Urinary bladder (tissue), 4 donors: ENCODE data around the gene SLC5A11. TPM values are rescaled to one million over a fixed set of nuclear protein-coding genes. Genes with fewer than 3 reads are reported as not detected.
"Not testable (repeated sequence)": the region's sequence is repeated elsewhere in the genome, so short reads cannot be mapped to it uniquely, and the experiment has no call there.

Experiments used
- DNase-seq: peaks from one replicate; pipeline ENCODE4 v3.0.0-alpha.2; 2015; ENCODE audit errors: extremely low spot score
- H3K27ac ChIP-seq: one replicate; pipeline ENCODE4 v1.5.1; 2013; ENCODE audit warnings: low read depth, mild to moderate bottlenecking, moderate library complexity
- H3K36me3 ChIP-seq: one replicate; pipeline ENCODE4 v1.6.1; 2013; ENCODE audit warnings: mild to moderate bottlenecking, moderate library complexity; ENCODE audit not compliant: insufficient read depth
- H3K4me1 ChIP-seq: one replicate; pipeline ENCODE4 v1.6.1; 2013; ENCODE audit warnings: mild to moderate bottlenecking, moderate library complexity; ENCODE audit not compliant: insufficient read depth
- H3K4me3 ChIP-seq: one replicate; pipeline ENCODE4 v1.5.1; 2013; ENCODE audit warnings: low read depth, low read length
- WGBS: extraction: QIAGEN DNeasy Blood & Tissue Kit; methylation state at CpG from one replicate; pipeline ENCODE4 v1.1.7; 2013; 5-methylcytosine and 5-hydroxymethylcytosine counted together
- polyA plus RNA-seq: library from polyadenylated mRNA; stranded (reverse); fragments of 200-250 nt; gene quantifications from one replicate; pipeline ENCODE4 v1.2.3, GENCODE V29; 2013
- total RNA-seq: library from RNA; depleted of rRNA; stranded (reverse); fragments of >200 nt; gene quantifications from one replicate; pipeline ENCODE4 v1.2.3, GENCODE V29; 2014
- donor health status: healthy with polysubstance abuse.
- donor health status: healthy.

The SLC5A11 gene, protein sequence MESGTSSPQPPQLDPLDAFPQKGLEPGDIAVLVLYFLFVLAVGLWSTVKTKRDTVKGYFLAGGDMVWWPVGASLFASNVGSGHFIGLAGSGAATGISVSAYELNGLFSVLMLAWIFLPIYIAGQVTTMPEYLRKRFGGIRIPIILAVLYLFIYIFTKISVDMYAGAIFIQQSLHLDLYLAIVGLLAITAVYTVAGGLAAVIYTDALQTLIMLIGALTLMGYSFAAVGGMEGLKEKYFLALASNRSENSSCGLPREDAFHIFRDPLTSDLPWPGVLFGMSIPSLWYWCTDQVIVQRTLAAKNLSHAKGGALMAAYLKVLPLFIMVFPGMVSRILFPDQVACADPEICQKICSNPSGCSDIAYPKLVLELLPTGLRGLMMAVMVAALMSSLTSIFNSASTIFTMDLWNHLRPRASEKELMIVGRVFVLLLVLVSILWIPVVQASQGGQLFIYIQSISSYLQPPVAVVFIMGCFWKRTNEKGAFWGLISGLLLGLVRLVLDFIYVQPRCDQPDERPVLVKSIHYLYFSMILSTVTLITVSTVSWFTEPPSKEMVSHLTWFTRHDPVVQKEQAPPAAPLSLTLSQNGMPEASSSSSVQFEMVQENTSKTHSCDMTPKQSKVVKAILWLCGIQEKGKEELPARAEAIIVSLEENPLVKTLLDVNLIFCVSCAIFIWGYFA
- not detected for total RNA-seq
- 0.03 TPM for polyA plus RNA-seq

DNA sequence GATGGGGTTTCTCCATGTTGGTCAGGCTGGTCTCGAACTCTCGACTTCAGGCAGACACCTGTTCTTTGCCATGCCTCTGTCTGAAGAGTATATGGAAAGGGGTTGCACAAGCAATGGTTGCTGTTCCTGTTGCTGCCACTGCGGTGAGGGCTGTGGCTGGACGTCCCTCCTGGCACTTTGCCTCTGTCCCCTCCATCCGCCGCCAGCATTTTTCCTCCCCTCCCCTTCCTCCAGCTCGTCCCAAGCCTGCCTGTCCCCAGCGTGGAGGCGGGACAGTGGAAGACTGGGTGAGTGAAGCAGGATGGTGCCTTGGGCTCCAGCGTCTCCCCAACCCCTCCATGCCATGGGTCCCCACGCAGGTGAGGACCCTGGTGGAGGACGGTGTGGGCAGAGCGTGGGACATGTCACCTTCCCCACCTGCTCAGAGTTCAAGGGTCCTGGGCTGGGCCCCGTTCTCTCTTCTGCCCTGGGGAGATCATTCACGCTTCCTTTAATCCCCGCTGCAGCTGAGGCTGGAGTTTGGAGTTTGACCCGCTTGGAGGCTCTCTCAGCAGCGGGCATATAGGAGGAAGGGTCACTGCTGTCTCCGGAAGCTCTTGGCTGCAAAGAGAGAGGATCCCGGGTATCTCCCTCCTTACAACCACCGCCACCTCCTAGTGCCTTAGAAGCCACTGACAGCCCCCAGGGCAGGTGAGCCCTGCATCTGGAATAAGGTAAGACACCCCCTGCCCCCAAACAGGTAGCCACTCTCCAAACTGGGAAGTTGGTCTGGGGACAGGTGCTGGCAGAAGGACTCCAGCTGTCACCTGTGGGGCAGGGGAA lies at the start of gene SLC5A11:
Gene SLC5A11 (plus strand): TSS at position 238 of the 822 bp plus-strand sequence. CDS start 12,681 bp downstream, outside the sequence.
- WGBS, result 68% methylated on average over 21 of the region's 21 CpGs
- Histone ChIP-seq H3K36me3 (no peaks in the 10 kb centered on the region), H3K27ac (no peak within 1 kb of the TSS), H3K4me3 (no peak within 1 kb of the TSS), H3K4me1 (no peaks in the 10 kb centered on the region)
- DNase-seq, result no peak

DNA sequence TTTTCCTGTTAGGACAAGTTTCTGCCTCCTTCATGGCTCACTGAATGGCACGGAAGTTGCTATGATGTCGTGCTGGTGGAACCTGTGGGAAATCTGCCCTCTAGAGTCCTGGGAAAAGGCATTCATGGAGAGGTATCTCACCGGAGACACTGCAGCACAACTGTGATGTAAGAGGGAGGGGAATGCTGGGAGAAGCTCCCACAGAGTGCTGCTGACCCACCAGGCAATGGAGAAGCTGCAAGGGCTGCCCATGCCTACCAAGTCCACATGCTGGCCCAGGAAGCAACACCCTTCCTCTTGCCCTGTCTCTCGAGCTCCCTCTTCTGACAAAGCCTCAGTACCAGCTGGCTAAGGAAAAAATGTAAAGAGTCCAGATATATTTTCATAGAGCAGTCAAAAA lies 45.2 kb upstream of the SLC5A11 start:
- 86% methylated on average over 4 of the region's 4 CpGs for WGBS
- H3K4me1 ChIP-seq, result no peaks in the 10 kb centered on the region
- H3K36me3 ChIP-seq, result peaks cover 3% of the 10 kb centered on the region
- no peak for DNase-seq
- no peak overlapping the region for H3K27ac ChIP-seq
- no peak overlapping the region for H3K4me3 ChIP-seq

DNA sequence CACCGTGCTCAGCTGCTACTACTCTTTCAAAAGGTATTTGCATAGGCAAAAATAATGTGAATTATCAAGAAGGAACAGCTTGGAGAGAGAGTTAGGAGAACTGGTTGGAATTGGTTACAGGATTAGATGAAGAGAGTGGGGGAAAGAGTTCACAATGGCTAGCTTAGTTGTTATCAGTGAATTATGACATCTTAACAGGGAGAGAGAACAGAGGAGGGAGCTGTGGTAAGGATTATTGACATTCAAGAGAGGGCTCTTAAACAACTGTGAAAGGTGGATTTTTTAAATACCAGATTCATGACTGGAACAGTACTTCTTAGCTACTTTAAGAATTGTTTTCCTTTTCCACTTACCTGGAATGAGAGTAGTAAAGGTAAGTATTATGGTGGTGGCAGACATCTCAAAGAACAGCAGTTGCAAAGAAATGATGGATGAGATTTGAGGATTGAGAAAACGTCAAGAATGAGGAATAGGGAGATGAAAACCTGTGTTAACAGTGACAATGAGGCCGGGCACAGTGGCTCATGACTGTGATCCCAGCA lies 43.9 kb upstream of the SLC5A11 start:
- Histone ChIP-seq H3K36me3 (peaks cover 6% of the 10 kb centered on the region), H3K4me1 (no peaks in the 10 kb centered on the region), H3K27ac (no peak overlapping the region), H3K4me3 (no peak overlapping the region)
- WGBS, result 78% methylated on average over 3 of the region's 3 CpGs
- no peak for DNase-seq

DNA sequence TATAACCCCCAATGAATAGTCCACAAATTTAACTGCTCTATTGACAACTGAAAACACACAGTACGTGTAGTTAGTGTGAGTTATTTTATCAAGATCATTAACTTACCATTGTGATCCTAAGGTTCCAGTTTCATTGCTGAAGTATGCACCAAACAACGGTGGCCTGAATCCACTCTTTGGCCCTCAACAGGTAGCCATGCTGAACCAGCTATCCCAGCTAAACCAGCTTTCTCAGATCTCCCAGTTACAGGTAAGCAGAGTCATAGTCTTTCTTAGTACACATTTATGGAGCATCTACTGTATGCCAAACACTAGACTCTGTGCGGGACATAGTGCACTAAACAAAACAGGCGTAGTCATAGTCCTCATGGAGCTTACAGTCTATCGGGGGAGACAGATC lies 40.3 kb upstream of the SLC5A11 start:
- H3K4me3 ChIP-seq, result no peak overlapping the region
- H3K36me3 ChIP-seq, result peaks cover 6% of the 10 kb centered on the region
- H3K27ac ChIP-seq, result no peak overlapping the region
- no peaks in the 10 kb centered on the region for H3K4me1 ChIP-seq
- no peak for DNase-seq
- WGBS, result 93% methylated on average over 5 of the region's 5 CpGs

DNA sequence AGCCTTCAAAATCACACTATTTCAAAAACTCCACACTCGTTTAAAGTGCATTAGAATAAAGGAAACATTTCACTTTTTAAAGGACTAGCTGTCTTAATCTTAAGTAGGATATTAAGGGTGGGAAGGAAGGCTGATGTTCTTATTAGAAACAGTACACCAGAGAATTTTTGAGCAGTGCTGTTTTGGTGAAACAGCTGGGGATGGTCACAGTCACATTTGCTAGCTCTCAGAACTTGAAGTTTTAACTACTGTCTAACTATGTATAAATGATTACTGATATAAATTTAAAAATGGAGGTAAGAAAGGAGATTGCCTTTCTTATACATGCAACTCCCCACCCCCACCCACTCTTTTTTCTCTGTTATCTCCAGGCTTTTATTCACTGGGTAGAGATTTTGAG lies 38.5 kb upstream of the SLC5A11 start:
- H3K36me3 ChIP-seq, result peaks cover 8% of the 10 kb centered on the region
- WGBS, result 44% methylated on average over 1 of the region's 1 CpG
- H3K4me3 ChIP-seq, result no peak overlapping the region
- DNase-seq, result no peak
- no peaks in the 10 kb centered on the region for H3K4me1 ChIP-seq
- H3K27ac ChIP-seq, result no peak overlapping the region

DNA sequence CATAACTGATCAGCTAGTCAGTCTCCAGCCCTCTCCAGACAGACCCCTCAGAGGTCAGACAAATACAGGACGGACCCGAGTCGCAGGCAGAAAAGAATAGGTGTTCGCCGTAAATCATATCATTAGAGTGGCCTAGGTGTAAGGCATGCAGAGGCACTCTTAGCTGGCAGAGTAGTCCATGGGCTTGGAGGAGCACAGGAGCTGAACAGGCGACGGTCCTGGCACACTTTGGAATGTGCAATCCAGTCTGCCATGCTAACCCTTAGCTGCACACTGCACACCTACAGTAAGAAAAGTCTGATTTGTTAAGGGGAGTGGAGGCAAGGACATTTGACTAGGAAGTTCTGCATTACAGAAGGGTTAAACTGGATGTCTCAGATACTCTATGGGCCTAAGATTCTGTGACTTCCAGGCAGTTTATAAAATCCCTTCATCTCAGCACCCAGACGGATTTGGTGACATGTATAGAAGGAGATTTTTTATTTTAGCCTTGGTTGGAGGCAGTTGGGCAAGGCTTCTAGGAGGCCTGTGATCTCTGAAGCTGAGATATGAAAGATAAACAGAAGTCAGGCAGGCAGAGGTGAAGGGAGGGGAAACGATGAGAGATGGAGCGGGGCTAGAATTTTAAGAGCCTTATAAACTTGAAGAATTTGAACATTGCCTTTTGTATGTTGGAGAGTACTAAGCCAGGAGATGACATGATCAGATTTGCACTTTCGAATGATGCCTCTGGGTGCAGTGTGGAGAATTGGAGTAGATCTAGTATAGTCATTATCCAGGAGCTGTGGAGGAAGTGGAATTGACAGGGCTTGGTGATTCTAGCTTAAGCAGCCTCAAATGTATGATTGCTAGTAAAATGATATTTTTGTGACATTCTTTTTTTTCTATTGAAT lies 34.6 kb upstream of the SLC5A11 start:
- no peaks in the 10 kb centered on the region for H3K4me1 ChIP-seq
- H3K27ac ChIP-seq, result no peak overlapping the region
- 56% methylated on average over 11 of the region's 11 CpGs for WGBS
- no peak overlapping the region for H3K4me3 ChIP-seq
- H3K36me3 ChIP-seq, result peaks cover 9% of the 10 kb centered on the region
- no peak for DNase-seq

DNA sequence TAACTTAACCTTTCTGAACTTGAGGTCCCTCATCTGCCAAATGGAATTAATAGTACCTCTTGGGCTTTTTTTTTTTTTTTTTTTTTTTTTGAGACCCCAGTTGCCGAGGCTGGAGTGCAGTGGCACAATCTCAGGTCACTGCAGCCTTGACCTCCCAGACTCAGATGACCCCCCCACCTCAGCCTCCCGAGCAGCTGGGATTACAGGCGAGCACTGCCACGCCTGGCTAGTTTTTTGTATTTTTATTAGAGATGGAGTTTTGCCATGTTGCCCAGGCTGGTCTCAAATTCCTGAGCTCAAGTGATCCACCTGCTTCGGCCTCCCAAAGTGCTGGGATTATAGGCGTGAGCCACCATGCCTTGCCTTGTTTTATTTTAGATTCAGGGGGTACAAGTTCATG lies 33.0 kb upstream of the SLC5A11 start:
- DNase-seq, H3K4me3 ChIP-seq, H3K4me1 ChIP-seq, H3K27ac ChIP-seq, H3K36me3 ChIP-seq: not testable (repeated sequence)
- WGBS, result 89% methylated on average over 6 of the region's 6 CpGs

DNA sequence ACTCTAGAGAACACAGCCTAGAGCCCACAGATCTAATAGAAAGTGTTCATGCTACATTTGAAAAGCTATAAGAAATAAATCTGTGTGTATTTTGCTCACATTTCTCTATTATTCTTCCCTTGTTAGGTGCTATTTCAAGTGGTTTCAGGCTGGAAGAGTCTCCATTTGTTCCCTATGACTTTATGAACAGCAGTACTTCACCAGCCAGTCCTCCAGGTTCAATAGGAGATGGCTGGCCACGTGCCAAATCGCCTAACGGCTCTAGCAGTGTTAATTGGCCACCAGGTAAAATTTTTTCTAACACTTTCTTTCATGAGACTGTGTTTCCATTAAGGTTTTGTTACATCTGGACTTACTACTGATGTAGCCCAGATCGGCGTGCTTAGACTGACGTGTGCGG lies 30.7 kb upstream of the SLC5A11 start:
- 93% methylated on average over 7 of the region's 7 CpGs for WGBS
- Histone ChIP-seq H3K4me3 (no peak overlapping the region), H3K36me3 (peaks cover 7% of the 10 kb centered on the region), H3K27ac (no peak overlapping the region), H3K4me1 (no peaks in the 10 kb centered on the region)
- DNase-seq, result no peak

DNA sequence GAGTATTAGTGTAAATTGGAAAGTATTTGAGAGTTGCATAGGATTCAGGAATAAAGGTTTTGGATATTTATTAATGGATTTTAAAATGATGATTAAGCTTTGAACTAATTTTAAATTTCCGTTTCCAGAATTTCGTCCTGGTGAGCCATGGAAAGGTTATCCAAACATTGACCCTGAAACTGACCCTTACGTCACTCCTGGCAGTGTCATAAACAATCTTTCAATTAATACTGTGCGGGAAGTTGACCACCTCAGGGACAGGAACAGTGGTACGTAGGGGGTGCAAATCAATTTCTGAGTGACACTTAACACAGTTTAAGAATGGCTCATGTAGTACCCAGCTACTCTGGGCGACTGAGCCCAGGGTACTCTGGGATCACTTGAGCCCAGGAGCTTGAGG lies 29.1 kb upstream of the SLC5A11 start:
- 81% methylated on average over 6 of the region's 6 CpGs for WGBS
- H3K36me3 ChIP-seq, result peaks cover 6% of the 10 kb centered on the region
- H3K4me3 ChIP-seq, result no peak overlapping the region
- no peak for DNase-seq
- no peaks in the 10 kb centered on the region for H3K4me1 ChIP-seq
- no peak overlapping the region for H3K27ac ChIP-seq

DNA sequence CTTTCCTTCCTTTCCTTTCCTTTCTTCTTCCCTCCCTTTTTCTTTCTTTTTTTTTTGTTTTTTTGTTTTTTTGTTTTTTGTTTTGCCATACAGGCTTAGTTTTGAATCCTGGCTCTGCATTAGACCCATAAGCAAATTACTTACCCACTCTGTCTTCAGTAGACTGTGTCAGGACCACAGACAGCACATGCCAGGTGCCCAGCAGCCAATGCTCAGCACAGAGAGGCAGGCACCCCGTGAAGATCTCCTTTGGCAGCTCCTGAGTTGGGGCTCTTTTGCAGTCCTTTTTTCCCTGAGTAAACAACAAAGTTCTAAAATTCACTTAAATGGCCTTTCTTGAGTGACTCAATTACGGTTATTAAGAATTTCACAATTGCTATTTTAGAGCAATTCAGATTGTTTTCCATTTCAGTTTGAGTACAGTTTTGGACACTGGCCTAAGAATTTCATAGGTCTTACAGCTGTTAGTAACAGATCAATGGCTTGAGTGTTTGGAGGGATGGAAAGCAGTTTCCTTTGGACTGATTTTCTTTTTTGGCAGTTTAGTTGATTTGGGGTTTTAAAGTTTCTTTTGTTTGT lies 26.2 kb upstream of the SLC5A11 start:
- Histone ChIP-seq H3K4me3 (no peak overlapping the region), H3K4me1 (no peaks in the 10 kb centered on the region), H3K27ac (no peak overlapping the region), H3K36me3 (peaks cover 3% of the 10 kb centered on the region)
- WGBS, result 76% methylated on average over 2 of the region's 2 CpGs
- no peak for DNase-seq

DNA sequence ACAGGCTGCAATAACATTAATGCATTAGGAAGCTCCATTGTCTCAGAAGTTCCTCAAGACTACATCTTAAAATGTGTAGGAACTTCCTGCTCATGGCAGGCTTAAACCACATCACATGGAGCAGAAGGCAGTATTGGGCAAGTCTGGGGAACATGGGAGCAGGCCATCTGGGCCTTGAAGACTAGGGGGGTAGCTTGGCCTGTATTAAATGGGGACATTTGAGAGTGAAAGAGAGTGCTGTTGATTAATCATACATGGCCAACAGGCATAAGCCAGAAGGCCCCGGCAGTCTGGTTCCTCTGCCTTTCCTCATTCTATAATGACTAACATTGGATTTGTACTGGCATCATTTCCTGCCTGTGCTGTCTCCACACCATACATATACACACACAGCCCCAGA lies 25.2 kb upstream of the SLC5A11 start:
- peaks cover 2% of the 10 kb centered on the region for H3K36me3 ChIP-seq
- 78% methylated on average over 1 of the region's 1 CpG for WGBS
- DNase-seq, result no peak

DNA sequence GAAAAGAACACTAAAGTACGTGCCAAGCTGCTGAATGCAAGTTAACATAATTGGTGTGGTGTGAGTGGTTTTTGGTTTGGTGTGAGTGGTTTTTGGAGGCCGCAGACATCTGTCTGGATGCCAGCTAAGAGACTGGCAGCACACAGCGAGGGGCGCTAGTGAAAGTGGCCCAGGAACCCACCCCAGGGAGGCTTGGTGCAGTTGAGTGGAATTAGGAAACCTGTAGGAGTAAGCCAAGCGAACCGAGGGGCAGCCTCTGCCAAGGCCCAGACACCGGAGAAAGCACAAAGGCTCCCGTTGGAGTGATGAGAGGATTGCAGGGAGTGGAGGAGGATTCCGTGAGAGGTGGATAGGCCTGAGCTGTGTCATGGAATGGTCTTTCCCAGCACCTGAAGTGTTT lies 24.6 kb upstream of the SLC5A11 start:
- Histone ChIP-seq H3K36me3 (peaks cover 2% of the 10 kb centered on the region), H3K4me1 (no peaks in the 10 kb centered on the region), H3K27ac (no peak overlapping the region), H3K4me3 (no peak overlapping the region)
- DNase-seq, result no peak
- 83% methylated on average over 9 of the region's 9 CpGs for WGBS

More for the DNA sequence above, 25.2 kb upstream of the SLC5A11 start:
- Histone ChIP-seq H3K4me1 (no peaks in the 10 kb centered on the region), H3K27ac (no peak overlapping the region), H3K4me3 (no peak overlapping the region)
